Keratinocyte (primary cell): ENCODE measurements around the gene DMD.

Source experiments
- CTCF ChIP-seq, 3 experiments: IDR thresholded peaks in 1 of 3; conservative IDR thresholded peaks in 1 of 3; optimal IDR thresholded peaks in 1 of 3; 2 replicates in 2 of 3; 3 replicates in 1 of 3; pipeline versions ENCODE3 to v1.5.1; 2011; ENCODE audit warnings: low read length in 3 of 3, mild to moderate bottlenecking in 3 of 3, moderate library complexity in 2 of 3, control low read depth in 1 of 3, inconsistent platforms in 1 of 3; ENCODE audit not compliant: insufficient read depth in 2 of 3; ENCODE audit errors: extremely low read depth in 1 of 3
- EZH2 ChIP-seq: IDR thresholded peaks from one replicate; pipeline ENCODE4 v1.6.1; 2012; ENCODE audit warnings: inconsistent platforms, mild to moderate bottlenecking, low read length, moderate library complexity

GRCh38 chrX:31302573-31303075 is 1908.7 kb downstream of the DMD start:
- TF ChIP-seq CTCF (optimal IDR thresholded peaks at IDR 0.05 in 1 of 3, IDR thresholded peaks at IDR 0.05 in 1 of 3, conservative IDR thresholded peaks at IDR 0.05 in 1 of 3; ENCODE audit: extremely low read depth in 1 of 3, insufficient read depth in 2 of 3, low read length in 3 of 3) (no peak), EZH2 (no peak)
